ENCODE results near the gene DLK2. TPM values are rescaled to one million over a fixed set of nuclear protein-coding genes. Genes with fewer than 3 reads are reported as not detected.

DLK2 gene
- total and polyA plus RNA-seq, 2 of the 13 experiments (the other 11 are each of a cell fraction or from before 2014, with no cell fraction given) = 1.2 to 3.8 TPM

- TF ChIP-seq ZNF639 (CRISPR knock-in tag; conservative IDR thresholded peaks at IDR 0.05) (no peak), HNF4A (CRISPR knock-in tag; IDR thresholded peaks at IDR 0.05) (peak; percentile 76), BCL3 (CRISPR knock-in tag; IDR thresholded peaks at IDR 0.05) (0 out of 2 replicates have a peak, but pooled peaks have one; percentile 31), SNAPC5 (CRISPR knock-in tag; IDR thresholded peaks at IDR 0.05; ENCODE audit: borderline replicate concordance) (no peak), AGO2 (optimal IDR thresholded peaks at IDR 0.05; ENCODE audit: low read depth, low read length) (no peak), ZNF879 (CRISPR knock-in tag; IDR thresholded peaks at IDR 0.05) (no peak), THYN1 (CRISPR knock-in tag; IDR thresholded peaks at IDR 0.05; ENCODE audit: borderline replicate concordance, low read depth) (no peak), CERS6 (CRISPR knock-in tag; IDR thresholded peaks at IDR 0.05) (no peak), ZNF720 (CRISPR knock-in tag; IDR thresholded peaks at IDR 0.05) (no peak), ZSCAN5A (CRISPR knock-in tag; IDR thresholded peaks at IDR 0.05; ENCODE audit: borderline replicate concordance) (no peak), HOMEZ (CRISPR knock-in tag; IDR thresholded peaks at IDR 0.05; ENCODE audit: low read depth) (no peak), HOXA7 (CRISPR knock-in tag; IDR thresholded peaks at IDR 0.05) (no peak), MAFK (conservative IDR thresholded peaks at IDR 0.05 in 1 of 2, IDR thresholded peaks at IDR 0.05 in 1 of 2; ENCODE audit: low read length in 2 of 2) (no peak), NCOA2 (CRISPR knock-in tag; IDR thresholded peaks at IDR 0.05) (no peak), ARHGAP35 (CRISPR knock-in tag; IDR thresholded peaks at IDR 0.05; ENCODE audit: borderline replicate concordance) (no peak), IKZF1 (IDR thresholded peaks at IDR 0.05) (no peak), ZNF501 (CRISPR knock-in tag; IDR thresholded peaks at IDR 0.05) (no peak), PHF8 (CRISPR knock-in tag; IDR thresholded peaks at IDR 0.05) (no peak), SAP130 (CRISPR knock-in tag; IDR thresholded peaks at IDR 0.05; ENCODE audit: low read depth) (peak; percentile 67), TOE1 (CRISPR knock-in tag; IDR thresholded peaks at IDR 0.05) (no peak), FOXA3 (CRISPR knock-in tag; IDR thresholded peaks at IDR 0.05) (no peak), ZSCAN12 (CRISPR knock-in tag; IDR thresholded peaks at IDR 0.05) (no peak), TCF12 (IDR thresholded peaks at IDR 0.05) (no peak), TCF12 (CRISPR knock-in tag; IDR thresholded peaks at IDR 0.05) (no peak), RAD51 (IDR thresholded peaks at IDR 0.05; ENCODE audit: borderline replicate concordance) (no peak)
Observed at GRCh38 chr6:43499028-43499815, 43.9 kb upstream of the DLK2 start (continued).
